Esophagus muscularis mucosa (tissue), 4 donors: Measurements from ENCODE around the gene OPTC. TPM values are rescaled to one million over a fixed set of nuclear protein-coding genes. Genes with fewer than 3 reads are reported as not detected.
A peak's percentile ranks its signal among the peaks of the same experiment; 100 is the strongest.
"Not testable (repeated sequence)": the region's sequence is repeated elsewhere in the genome, so short reads cannot be mapped to it uniquely, and the experiment has no call there.

Experiments used
- DNase-seq: peaks from one replicate; pipeline ENCODE4 v3.0.0-alpha.2; 2017; ENCODE audit errors: extremely low spot score
- H3K27ac ChIP-seq, 4 donors: fragments of 200-600 bp; sonication (generic); replicated peaks in 1 of 4; 1 replicate in 3 of 4; 2 replicates in 1 of 4; pipeline ENCODE4 v1.5.1; 2016 to 2019; ENCODE audit warnings: mild to moderate bottlenecking in 1 of 4
- H3K27me3 ChIP-seq, 4 donors: fragments of 200-600 bp; sonication (generic); one replicate each; pipeline versions ENCODE4 v1.5.1 to v1.6.0; 2016 to 2019
- H3K36me3 ChIP-seq, 4 donors: fragments of 200-600 bp; sonication (generic); one replicate each; pipeline ENCODE4 v1.5.1; 2016 to 2019
- H3K4me1 ChIP-seq, 4 donors: fragments of 200-600 bp; sonication (generic); one replicate each; pipeline ENCODE4 v1.5.1; 2016 to 2019
- H3K4me3 ChIP-seq, 4 donors: fragments of 200-600 bp; sonication (generic); 1 replicate in 2 of 4; 2 replicates in 2 of 4; pipeline ENCODE4 v1.5.1; 2016 to 2019; ENCODE audit warnings: mild to moderate bottlenecking in 4 of 4, moderate library complexity in 1 of 4
- H3K9me3 ChIP-seq, 4 donors: fragments of 200-600 bp; sonication (generic); 1 replicate in 3 of 4; 2 replicates in 1 of 4; pipeline ENCODE4 v1.5.1; 2016 to 2019
- CTCF ChIP-seq, 3 experiments: fragments of 200-600 bp in 2 of 3; fragments of 450-650 bp in 1 of 3; sonication (generic) in 2 of 3; IDR thresholded peaks; one replicate each; pipeline ENCODE4 v1.5.1; 2017 to 2019; ENCODE audit warnings: antibody characterized with exemption in 3 of 3, mild to moderate bottlenecking in 2 of 3, moderate library complexity in 1 of 3
- EP300 ChIP-seq: sonication (generic); formaldehyde crosslinking; IDR thresholded peaks from one replicate; pipeline ENCODE4 v1.6.1; 2017; ENCODE audit warnings: antibody characterized with exemption
- POLR2A ChIP-seq: fragments of 450-650 bp; IDR thresholded peaks from one replicate; pipeline ENCODE4 v1.6.1; 2017; ENCODE audit warnings: antibody characterized with exemption, moderate library complexity, mild to moderate bottlenecking, low read depth
- POLR2AphosphoS5 ChIP-seq, 2 donors: sonication (generic); formaldehyde crosslinking; IDR thresholded peaks; one replicate each; pipeline ENCODE4 v1.6.1; 2017; ENCODE audit warnings: antibody characterized with exemption in 2 of 2
- WGBS: methylation state at CpG from one replicate; pipeline ENCODE4 v1.1.5; 2018; 5-methylcytosine and 5-hydroxymethylcytosine counted together
- intact Hi-C: fragments of 100-400 bp; cut with DNase I; formaldehyde crosslinking; loops from one replicate; pipeline ENCODE4 v1.15.1; 2023
- total RNA-seq, 4 donors: library from RNA; depleted of rRNA; stranded (reverse); fragments of >200 nt; gene quantifications; one replicate each; pipeline versions ENCODE4 v1.1.0 to v1.2.1, GENCODE V29; 2016

OPTC gene
- total RNA-seq, 4 donors from 2014 or later, result not detected

GRCh38 chr1:203464226-203464625 is 29.7 kb upstream of the OPTC start:
- no peaks in the 10 kb centered on the region for H3K9me3 ChIP-seq
- no peak overlapping the region for H3K4me3 ChIP-seq
- H3K27me3 ChIP-seq, result no peaks in the 10 kb centered on the region
- H3K36me3 ChIP-seq, result no peaks in the 10 kb centered on the region
- WGBS, result 38% methylated on average over 5 of the region's 5 CpGs
- no peak for DNase-seq
- TF ChIP-seq EP300 (no peak), POLR2AphosphoS5 (IDR thresholded peaks at IDR 0.05) (peak; percentile 30 to 51), CTCF (IDR thresholded peaks at IDR 0.05) (no peak), POLR2A (no peak)
- peaks cover 44 to 72% (median 71%) of the 10 kb centered on the region in 4 donors for H3K4me1 ChIP-seq
- intact Hi-C loops, result no loop called here
- H3K27ac ChIP-seq, result peak overlapping the region; percentile 92 to 96 (median 94)

- WGBS, result 94% methylated on average over 2 of the region's 3 CpGs
- Histone ChIP-seq H3K4me1 (peaks cover 44 to 72% (median 71%) of the 10 kb centered on the region in 4 donors), H3K27me3 (no peaks in the 10 kb centered on the region), H3K9me3 (no peaks in the 10 kb centered on the region), H3K4me3 (no peak overlapping the region), H3K27ac (peak overlapping the region; percentile 92 to 96 (median 94)), H3K36me3 (no peaks in the 10 kb centered on the region)
- DNase-seq, result no peak
- TF ChIP-seq POLR2AphosphoS5 (IDR thresholded peaks at IDR 0.05), result no peak
- no peak for TF ChIP-seq CTCF (IDR thresholded peaks at IDR 0.05)
- TF ChIP-seq EP300, result no peak
- intact Hi-C loops, result no loop called here
Measured at GRCh38 chr1:203464743-203465142, 29.2 kb upstream of the OPTC start.

GRCh38 chr1:203465146-203465798 is 28.7 kb upstream of the OPTC start:
- Histone ChIP-seq H3K4me1 (peaks cover 44 to 77% (median 76%) of the 10 kb centered on the region in 4 donors), H3K27me3 (no peaks in the 10 kb centered on the region), H3K36me3 (no peaks in the 10 kb centered on the region), H3K9me3 (no peaks in the 10 kb centered on the region), H3K27ac (peak overlapping the region; percentile 92 to 96 (median 94)), H3K4me3 (no peak overlapping the region)
- intact Hi-C loops, result no loop called here
- DNase-seq, result no peak
- 61% methylated on average over 6 of the region's 11 CpGs for WGBS
- TF ChIP-seq CTCF (IDR thresholded peaks at IDR 0.05) (no peak), EP300 (peak; percentile 98), POLR2A (no peak), POLR2AphosphoS5 (IDR thresholded peaks at IDR 0.05) (peak; percentile 91 to 97)

GRCh38 chr1:203465948-203466347 is 28.0 kb upstream of the OPTC start:
- H3K27me3 ChIP-seq, result no peaks in the 10 kb centered on the region
- 26% methylated on average over 7 of the region's 7 CpGs for WGBS
- H3K36me3 ChIP-seq, result no peaks in the 10 kb centered on the region
- DNase-seq, result peak; percentile 95
- H3K27ac ChIP-seq, result peak overlapping the region; percentile 92 to 96 (median 94)
- TF ChIP-seq POLR2AphosphoS5 (IDR thresholded peaks at IDR 0.05) (peak; percentile 1 to 46), EP300 (no peak)
- intact Hi-C loops, result no loop called here
- peaks cover 44 to 81% (median 77%) of the 10 kb centered on the region in 4 donors for H3K4me1 ChIP-seq
- H3K4me3 ChIP-seq, result no peak overlapping the region
- H3K9me3 ChIP-seq, result no peaks in the 10 kb centered on the region

- intact Hi-C loops, H3K27me3 ChIP-seq, H3K9me3 ChIP-seq, DNase-seq, H3K4me3 ChIP-seq, H3K36me3 ChIP-seq: not testable (repeated sequence)
- 72% methylated on average over 13 of the region's 13 CpGs for WGBS
- peak overlapping the region; percentile 92 to 96 (median 94) for H3K27ac ChIP-seq
- H3K4me1 ChIP-seq, result peaks cover 44 to 76% (median 73%) of the 10 kb centered on the region in 4 donors
Measured at GRCh38 chr1:203466906-203467549, 26.9 kb upstream of the OPTC start.
